Head of caudate nucleus (tissue), 42 donors: Measurements from ENCODE around the gene ARHGEF4.
"Not testable (repeated sequence)": the region's sequence is repeated elsewhere in the genome, so short reads cannot be mapped to it uniquely, and the experiment has no call there.

Source experiments
- DNase-seq, 42 donors: peaks; one replicate each; pipeline versions ENCODE4 v3.0.0 to v3.0.0-alpha.2; 2020 to 2021; ENCODE audit warnings: mixed read lengths in 7 of 42
- intact Hi-C: fragments of 100-400 bp; cut with DNase I; formaldehyde crosslinking; loops from one replicate; pipeline ENCODE4 v1.15.0; 2022

The ARHGEF4 gene

DNA sequence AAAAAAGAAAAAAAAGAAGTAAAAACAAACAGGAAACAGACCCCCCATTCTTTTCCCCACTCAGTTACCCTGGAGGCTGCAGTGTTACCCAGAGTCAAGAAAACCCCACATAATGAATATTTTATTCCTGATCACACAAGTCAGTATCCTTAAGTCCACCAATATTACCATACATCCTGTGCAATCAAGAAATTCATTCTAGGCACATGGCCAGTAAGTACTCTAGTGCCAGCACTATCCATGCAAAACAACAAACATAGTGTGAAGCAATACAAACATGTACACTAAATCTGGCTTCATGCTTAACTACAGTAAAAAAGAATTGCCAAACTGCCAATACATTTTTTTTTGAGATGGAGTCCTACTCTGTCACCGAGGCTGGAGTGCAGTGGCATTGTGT, 145.0 kb downstream of the ARHGEF4 start:
- DNase-seq, result no peak
- intact Hi-C loops, result no loop called here

DNA sequence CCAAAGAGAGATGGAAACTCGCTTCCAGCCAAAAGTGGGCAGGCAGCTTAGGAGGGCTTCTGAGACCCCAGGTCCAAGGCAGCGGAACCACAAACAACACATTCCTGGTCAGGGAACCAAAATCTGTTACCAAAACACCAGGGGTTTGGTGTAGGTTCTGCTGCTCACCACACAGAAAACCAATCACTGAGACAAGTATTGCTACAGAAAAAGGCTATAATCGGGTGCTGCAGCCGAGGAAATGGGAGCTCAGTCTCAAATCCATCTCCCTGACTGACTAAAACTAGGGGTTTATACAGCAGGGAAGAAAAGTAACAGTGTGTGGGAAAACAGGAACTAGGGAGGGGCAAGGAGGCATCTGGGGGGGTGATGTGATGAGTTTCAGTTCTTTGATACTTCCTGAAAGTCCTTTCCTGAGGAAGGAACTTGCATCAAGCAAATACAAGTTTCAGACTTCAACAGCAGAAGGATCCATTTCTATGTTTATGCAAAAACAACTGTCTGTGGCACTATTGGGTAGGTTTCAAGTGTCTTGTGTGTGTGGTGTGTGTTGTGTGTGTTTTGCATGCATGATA, 148.6 kb downstream of the ARHGEF4 start:
- DNase-seq, result peak in 1 of 42 donors; percentile 7
- intact Hi-C loops, result no loop called here

DNA sequence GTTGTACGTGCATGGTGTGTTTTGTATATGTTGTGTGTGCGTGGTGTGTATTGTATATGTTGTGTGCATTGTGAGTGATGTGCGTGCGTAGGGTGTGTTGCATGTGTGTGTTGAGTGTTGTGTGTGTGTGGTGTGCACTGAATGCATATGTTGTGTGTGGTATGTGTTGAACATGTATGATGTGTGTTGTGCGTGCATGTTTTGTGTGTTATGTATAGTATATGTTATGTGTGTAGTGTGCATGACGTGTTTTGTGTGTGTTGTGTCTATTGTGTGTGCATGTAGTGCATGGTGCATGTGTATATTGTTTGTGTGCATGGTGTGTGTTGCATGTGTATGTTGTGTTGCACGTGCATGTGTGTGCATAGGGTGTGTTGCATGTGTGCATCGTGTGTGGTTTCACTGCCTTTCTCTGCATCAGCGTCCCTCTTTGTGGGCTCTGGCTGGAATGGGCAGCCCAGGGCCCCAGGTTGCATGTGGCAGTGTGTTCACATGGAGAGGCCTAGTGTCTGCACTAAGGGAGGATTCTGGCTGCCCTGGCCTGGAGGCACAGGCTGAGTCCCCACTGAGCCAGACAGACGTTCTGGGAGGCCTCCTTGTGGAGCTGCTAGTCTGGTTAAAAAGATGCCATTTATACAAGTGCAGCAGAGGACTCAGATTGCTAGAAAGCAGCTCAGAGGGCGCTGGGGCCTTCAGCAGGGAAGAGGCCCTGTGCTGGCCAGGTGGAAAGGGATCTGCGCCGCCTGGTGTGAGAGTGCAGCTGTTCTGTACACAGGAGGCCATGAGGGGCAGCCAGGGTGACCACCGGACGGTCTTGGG, 149.3 kb downstream of the ARHGEF4 start:
- DNase-seq, result peak in 1 of 42 donors; percentile 30
- intact Hi-C loops, result no loop called here

DNA sequence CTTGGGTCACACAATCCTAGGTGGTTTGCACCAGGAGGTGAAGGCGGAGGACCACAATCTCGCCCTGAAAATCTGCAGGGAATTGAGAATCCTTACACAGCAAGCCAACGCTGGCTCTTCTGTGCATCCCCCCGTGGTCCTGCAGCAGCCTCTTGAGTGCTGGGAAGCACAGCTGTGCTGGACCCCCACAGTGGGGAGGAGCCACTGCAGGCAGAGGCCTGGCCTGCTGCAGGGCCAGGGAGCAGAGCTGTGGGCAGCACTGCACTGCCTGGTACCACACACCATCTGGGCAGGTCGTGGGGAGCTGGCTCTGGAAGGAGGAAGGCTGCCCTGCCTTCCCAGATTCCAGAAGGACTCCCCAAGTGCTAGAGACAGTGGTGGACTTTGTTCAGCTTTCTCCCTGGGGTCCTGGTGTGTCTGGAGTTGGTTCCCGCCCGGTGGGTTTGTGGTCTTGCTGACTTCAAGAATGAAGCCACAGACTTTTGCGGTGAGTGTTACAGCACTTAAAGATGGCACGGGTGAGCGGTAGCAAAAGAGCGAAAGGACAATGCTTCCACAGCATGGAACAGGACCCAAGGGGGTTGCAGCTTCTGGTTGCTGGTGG, 150.3 kb downstream of the ARHGEF4 start:
- peak in 1 of 42 donors; percentile 32 for DNase-seq

DNA sequence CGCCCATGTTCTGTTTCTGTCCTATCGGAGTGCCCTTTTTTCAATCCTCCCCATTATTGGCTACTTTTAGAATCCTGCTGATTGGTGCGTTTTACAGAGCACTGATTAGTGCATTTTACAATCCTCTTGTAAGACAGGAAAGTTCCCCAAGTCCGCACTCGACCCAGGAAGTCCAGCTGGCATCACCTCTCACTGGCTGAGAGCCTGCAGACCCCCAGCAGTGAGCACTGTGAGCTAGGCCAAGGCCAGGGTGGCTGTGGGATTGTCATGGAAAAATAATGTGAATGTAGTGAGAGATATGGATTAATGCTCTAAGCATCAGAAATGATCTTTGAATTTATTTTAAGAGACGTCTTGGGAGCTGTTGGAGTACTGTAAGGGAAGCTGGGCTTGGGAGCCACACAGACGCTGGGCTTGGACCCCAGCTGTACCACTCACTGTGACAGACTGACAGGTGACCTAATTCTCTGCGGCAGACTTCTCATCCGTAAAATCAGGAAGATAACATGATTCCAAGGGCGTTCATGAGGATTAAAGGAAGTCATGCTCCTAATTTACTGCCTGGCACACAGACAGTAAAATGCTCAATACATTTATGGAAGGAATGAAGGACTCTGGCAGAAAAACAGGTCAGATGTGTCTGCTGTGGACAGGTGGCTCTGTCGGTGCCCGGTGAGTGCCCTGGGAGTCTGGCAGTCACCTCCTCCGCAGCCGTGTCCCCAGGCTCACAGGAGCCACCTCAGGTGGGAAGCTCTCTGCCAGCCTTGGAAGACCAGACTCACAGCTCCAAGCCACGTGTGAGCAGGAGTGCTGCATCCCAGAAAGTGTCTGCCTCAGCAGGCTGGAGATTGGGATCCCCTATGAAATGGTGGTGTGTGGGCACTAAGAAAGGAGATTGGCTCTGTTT, 151.1 kb downstream of the ARHGEF4 start:
- DNase-seq, result peak in 26 of 42 donors; percentile 26 to 74 (median 47)
- intact Hi-C loops, result no loop called here

More for the DNA sequence above, 150.3 kb downstream of the ARHGEF4 start:
- intact Hi-C loops, result no loop called here

DNA sequence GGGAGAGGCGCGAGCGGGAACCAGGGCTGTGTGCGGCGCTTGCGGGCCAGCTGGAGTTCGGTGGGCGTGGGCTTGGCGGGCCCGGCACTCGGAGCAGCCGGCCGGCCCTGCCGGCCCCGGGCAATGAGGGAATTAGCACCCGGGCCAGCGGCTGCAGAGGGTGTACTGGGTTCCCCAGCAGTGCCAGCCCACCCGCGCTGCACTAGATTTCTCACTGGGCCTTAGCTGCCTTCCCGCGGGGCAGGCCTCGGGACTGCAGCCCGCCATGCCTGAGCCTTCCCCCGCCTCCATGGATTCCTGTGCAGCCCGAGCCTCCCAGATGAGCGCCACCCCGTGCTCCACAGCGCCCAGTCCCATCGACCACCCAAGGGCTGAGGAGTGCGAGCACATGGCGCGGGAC, 154.7 kb downstream of the ARHGEF4 start:
- DNase-seq, result peak in 1 of 42 donors; percentile 23
- intact Hi-C loops, result not testable (repeated sequence)

DNA sequence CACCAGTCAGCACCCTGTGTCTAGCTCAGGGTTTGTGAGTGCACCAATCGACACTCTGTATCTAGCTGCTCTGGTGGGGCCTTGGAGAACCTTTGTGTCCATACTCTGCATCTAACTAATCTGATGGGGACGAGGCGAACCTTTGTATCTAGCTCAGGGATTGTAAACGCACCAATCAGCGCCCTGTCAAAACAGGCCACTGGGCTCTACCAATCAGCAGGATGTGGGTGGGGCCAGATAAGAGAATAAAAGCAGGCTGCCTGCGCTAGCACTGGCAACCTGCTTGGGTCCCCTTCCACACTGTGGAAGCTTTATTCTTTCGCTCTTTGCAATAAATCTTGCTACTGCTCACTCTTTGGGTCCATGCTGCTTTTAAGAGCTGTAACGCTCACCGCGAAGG, 155.3 kb downstream of the ARHGEF4 start:
- intact Hi-C loops, DNase-seq: not testable (repeated sequence)

DNA sequence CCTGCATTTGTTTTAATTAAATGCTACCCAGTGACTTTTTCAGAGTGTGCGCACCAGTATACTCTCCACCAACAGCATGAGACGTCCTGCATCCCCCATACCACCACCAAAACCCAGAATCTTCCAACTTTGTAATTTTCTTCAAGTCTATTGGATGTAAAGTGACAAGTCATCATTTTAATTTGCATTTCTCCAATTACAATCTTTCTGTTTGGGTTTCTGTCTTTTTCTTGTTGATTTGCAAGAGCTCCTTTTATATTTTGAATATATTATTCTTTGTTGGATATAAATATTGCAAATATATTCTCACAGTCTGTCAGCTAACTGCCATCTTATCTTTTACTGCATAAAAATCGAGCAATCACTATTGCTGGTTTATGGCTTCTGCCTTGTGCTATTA, 160.0 kb downstream of the ARHGEF4 start:
- intact Hi-C loops, result no loop called here
- DNase-seq, result peak in 1 of 42 donors; percentile 21

DNA sequence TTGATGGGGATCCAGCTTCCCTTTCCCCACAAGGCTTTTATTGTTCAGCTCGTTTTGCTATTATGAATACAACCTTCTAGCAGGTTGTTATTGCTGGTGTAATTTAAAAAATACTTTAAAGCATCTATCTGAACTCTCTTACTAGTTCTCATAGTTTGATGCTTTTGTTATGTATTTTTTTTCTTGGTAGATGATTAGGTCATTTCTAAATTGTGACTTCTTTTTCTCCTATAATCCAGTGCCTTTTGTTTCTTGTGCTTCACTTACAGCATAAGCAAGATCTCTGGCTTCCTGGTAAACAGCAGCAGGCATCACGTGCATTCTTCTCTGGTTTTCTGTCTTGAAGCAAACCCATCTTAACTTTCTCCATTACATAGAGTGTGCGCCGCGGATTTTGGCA, 160.5 kb downstream of the ARHGEF4 start:
- intact Hi-C loops, result no loop called here
- no peak for DNase-seq

DNA sequence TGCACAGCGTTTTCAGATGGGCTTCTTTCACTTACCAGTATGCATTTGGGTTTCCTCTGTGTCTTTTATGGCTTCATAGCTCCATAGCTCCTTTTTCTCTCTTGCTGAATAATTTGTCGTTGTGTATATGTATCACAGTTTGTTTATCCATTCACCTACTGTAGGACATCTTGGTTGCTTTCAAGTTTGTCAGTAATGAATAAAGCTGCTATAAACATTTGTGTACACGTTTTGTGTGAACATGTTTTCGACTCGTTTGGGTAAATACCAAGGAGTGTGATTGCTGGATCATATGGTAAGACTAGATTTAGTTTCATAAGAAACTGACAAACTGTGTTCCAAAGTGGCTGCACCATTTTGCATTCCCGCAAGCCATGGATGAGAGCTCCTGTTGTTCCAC, 161.8 kb downstream of the ARHGEF4 start:
- DNase-seq, result no peak
- intact Hi-C loops, result no loop called here

DNA sequence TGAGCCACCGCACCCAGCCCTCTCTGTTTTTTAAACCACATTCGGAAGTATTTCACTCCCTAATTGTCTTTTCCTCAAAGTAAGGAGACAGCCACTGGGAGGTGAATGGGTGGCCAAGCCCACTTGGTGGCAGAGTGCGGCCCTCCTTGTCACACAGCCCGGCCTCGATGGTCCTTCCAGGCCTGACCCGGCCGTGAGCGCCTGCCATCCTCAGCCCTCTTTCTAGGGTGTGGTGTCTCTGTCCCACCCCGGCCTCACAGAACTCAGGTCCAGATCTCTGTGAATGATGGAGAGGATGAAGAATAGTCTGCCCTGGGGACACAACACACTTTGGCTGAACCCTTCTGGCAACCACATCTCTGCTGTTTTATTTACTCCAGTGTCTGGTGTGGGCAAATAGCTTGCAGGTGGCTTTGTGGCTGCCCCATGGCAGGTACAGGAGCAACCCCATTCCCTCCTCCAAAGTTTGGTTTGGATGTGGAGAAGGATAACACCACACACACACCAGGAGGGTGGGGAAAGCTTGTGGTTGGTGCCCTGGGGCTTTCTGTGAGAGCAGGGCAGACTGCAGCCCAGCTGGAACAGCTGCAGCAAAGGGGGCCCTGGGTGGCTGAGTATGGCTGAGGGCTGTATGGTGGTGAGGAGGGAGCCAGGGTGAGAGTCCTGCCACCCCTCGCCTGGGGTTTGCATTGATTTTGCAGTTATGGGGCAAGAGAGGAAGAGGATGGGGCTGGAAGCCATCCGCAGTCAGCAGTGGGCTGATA, 167.9 kb downstream of the ARHGEF4 start:
- DNase-seq, result no peak

DNA sequence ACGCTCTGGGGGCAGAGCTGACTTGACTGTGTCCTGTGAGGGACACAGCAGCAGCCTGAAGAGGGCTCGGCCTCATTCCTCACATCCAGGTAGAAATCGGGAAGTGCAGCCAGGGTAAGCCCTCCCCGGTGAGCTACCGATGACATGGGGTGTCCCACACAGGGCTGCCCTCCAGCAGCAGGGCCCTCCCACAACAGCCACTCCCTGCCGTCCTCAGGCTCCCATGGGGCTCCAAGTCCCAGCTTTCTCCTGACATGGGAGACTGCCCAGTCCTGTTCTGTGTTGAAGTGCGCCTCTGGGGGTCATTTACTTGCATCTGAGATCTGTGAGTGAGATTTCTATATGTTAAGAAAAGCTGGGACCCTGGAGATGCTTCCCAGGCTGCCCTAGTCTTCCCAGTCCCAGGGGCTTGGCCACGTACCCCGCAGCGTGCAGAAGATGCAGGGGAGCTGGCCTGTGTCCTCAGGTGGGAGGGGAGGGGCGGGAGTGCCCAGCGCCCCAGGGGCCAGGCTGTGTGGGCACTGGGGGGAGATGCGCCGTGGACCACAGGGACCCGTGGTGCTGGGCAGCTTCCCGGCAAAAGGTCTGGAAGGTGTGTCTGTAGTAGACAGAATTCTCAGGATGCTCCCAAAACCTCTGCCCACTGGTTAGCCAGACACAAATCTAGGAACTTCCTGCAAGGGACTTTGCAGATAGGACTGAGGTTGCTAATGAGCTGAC, 168.7 kb downstream of the ARHGEF4 start:
- intact Hi-C loops, result no loop called here
- DNase-seq, result no peak

More for the DNA sequence above, 167.9 kb downstream of the ARHGEF4 start:
- intact Hi-C loops, result no loop called here

DNA sequence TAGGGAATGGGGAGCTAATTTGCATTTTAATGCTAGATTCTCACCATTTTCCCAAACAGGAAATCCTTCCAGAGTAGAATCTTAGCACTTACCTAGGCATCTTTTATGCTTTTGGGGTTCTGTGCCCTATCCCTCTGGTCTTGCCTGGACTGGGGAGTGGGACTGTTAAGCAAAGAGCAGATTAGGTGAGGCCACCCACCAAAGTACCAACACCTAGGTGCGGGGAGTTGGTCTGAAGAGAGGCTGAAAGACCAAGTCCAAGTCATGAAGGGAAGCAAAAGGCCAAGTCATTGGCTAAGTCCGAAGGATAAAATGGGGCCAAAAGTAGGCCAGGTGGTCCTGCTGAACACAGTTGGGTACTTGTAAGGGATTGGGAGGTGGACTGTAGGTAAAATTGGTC, 169.8 kb downstream of the ARHGEF4 start:
- intact Hi-C loops, result no loop called here
- DNase-seq, result no peak

DNA sequence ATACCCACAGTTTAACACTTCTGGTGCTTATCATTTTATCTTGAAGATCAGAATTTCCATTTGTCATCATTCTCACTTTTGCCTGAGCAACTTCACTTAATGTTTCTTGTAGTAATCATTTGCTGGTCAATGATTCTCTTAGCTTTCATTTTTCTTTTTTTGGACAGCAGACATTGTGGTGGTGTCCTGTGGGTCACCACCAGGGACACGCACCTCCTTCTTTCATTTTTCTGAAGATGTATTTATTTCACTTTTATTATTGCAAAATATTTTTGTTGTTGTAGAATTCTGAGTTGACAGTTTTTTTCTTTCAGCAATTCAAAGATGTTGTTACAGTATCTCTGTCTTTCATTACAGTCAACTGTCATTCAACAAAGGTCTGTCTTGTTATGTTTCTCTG, 172.3 kb downstream of the ARHGEF4 start:
- no peak for DNase-seq
- intact Hi-C loops, result no loop called here

DNA sequence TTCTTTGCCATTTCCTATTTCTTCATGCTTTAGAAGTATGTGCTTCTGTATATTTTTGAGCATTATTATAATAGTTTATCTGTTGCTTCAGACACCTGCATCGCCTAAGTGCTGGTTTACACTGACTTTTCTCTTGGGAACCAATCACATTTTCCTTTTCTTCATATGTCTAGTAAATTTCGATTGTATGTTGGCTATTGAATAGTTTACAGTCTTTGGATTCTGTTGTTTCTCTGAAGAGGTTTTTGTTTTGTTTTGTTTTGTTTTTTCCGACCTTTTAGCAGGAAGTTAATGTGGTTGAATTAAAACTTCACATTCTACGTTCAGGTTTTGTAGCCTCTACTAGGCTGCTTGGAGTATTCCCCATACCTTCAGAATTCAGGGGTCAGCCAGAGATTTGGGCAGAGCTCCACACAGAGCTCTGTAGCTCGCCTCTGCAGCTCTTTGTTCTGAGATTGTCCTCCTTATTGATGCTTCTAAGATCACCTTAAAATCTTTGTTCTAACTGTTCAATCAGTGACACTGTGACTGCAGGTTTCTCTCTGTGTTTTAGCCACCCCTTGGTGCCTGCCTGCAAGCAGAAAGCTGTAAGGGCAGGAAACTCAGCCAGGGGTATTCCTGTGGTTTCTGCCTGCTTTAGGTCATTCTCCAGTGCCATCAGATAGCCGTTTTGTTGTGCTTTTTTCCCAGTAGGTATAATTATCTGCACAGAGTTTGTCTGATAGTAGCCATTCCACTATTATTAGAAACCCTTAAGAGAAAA, 173.2 kb downstream of the ARHGEF4 start:
- intact Hi-C loops, result no loop called here
- no peak for DNase-seq

DNA sequence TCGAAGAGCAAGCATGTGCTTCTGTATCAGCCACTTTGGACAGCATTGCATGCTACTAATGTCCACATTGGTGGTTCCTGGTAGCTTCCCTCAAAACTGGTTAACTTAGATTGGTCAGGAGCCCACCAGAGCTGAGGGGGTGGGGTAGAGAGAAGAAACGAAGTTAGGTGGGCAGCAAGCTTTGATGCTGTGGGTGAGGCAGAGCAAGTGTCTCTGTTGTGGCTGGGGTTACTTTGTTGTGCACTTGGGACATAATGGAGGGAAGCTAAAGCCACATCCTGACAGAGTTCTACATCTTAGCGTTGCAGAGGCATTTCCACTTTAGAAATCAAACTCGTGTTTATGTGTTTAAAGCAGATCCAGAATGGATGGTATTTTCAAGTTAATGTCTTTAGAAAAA, 173.9 kb downstream of the ARHGEF4 start:
- DNase-seq, result no peak
- intact Hi-C loops, result no loop called here

DNA sequence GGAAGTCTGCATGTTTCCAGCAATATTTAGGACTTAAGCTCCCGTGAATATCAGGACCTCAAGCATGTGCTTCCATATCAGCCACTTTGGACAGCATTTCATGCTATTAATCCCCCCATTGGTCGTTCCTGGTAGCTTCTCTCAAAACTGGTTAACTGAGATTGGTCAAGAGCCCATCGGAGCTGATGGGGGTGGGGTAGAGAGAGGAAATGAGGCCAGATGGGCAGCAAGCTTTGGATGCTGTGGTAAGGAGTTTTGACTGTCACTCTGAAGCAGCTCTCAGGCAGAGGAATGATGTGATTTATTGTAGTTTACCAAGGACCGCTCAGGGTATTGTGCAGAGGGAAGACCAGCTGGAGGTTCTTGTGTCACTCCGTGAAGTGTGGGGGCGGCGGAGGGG, 174.8 kb downstream of the ARHGEF4 start:
- intact Hi-C loops, result no loop called here
- DNase-seq, result peak in 1 of 42 donors; percentile 25
